ENCODE data around the gene ZNF12.
"Not testable (repeated sequence)": the region's sequence is repeated elsewhere in the genome, so short reads cannot be mapped to it uniquely, and the experiment has no call there.

DNA sequence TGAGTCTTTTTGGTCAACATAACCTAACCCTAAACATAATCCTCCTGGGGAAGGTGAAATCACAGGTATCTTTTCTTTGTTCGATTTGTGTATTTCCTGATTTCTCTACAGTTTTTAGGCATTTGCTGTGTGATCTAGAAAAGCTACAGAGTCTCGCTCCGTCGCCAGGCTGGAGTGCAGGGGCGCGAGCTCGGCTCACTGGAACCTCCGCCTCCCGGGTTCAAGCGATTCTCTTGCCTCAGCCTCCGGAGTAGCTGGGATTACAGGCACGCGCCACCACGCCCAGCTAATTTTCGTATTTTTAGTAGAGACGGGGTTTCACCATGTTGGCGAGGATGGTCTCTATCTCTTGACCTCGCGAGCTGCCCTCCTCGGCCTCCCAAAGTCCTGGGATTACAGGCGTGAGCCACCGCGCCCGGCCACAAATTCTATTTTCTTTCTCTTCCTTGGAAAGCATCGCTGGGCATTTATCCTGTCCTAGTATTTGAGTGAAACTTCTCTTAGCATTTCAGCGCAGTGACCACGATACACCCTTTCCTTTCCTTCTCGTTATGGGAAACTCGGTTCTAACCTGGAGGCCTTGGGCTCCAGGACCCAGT lies 22.2 kb upstream of the ZNF12 start:
- not testable (repeated sequence) for TF ChIP-seq EZH2 (IDR thresholded peaks at IDR 0.05; ENCODE audit: low read length, unreplicated experiment)
- TF ChIP-seq, protein P1, sequence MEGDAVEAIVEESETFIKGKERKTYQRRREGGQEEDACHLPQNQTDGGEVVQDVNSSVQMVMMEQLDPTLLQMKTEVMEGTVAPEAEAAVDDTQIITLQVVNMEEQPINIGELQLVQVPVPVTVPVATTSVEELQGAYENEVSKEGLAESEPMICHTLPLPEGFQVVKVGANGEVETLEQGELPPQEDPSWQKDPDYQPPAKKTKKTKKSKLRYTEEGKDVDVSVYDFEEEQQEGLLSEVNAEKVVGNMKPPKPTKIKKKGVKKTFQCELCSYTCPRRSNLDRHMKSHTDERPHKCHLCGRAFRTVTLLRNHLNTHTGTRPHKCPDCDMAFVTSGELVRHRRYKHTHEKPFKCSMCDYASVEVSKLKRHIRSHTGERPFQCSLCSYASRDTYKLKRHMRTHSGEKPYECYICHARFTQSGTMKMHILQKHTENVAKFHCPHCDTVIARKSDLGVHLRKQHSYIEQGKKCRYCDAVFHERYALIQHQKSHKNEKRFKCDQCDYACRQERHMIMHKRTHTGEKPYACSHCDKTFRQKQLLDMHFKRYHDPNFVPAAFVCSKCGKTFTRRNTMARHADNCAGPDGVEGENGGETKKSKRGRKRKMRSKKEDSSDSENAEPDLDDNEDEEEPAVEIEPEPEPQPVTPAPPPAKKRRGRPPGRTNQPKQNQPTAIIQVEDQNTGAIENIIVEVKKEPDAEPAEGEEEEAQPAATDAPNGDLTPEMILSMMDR (conservative IDR thresholded peaks at IDR 0.05; ENCODE audit: low read depth, low read length): not testable (repeated sequence)
